Neural crest cell (in vitro differentiated cells): ENCODE results near the gene KRT14. TPM values are rescaled to one million over a fixed set of nuclear protein-coding genes. Genes with fewer than 3 reads are reported as not detected.
A peak's percentile ranks its signal among the peaks of the same experiment; 100 is the strongest.

Source experiments
- DNase-seq: peaks from one replicate; pipeline ENCODE4 v3.0.0; 2021; ENCODE audit warnings: low read depth, mixed read lengths, low spot score
- H3K27ac Mint-ChIP-seq: one replicate; pipeline ENCODE4 v1.8.0; 2021; ENCODE audit warnings: mild to moderate bottlenecking, mixed read lengths; ENCODE audit not compliant: unreplicated experiment
- H3K27me3 Mint-ChIP-seq: 2 replicates; pipeline ENCODE4 v1.8.0; 2021; ENCODE audit warnings: low read depth, mild to moderate bottlenecking, mixed read lengths
- H3K36me3 Mint-ChIP-seq: 2 replicates; pipeline ENCODE4 v1.8.0; 2021; ENCODE audit warnings: low read depth, mild to moderate bottlenecking, mixed read lengths
- H3K4me1 Mint-ChIP-seq: 2 replicates; pipeline ENCODE4 v1.8.0; 2021; ENCODE audit warnings: mixed read lengths
- H3K4me3 Mint-ChIP-seq: one replicate; pipeline ENCODE4 v1.8.0; 2021; ENCODE audit warnings: mild to moderate bottlenecking, mixed read lengths
- H3K9me3 Mint-ChIP-seq: 2 replicates; pipeline ENCODE4 v1.8.0; 2021; ENCODE audit warnings: mixed read lengths
- CTCF ChIP-seq: fragments of 200-600 bp; sonication (generic); conservative IDR thresholded peaks from 2 replicates; pipeline ENCODE4 v1.5.0; 2021; ENCODE audit warnings: antibody characterized with exemption, mild to moderate bottlenecking
- total RNA-seq: library from RNA; stranded (reverse); gene quantifications from 2 replicates; pipeline ENCODE4 v1.2.1, GENCODE V29; 2021

The KRT14 gene
- total RNA-seq, 1 donor from 2014 or later = not detected

- H3K4me3 Mint-ChIP-seq = no peak overlapping the region
- no peak for DNase-seq
- no peaks in the 10 kb centered on the region for H3K27me3 Mint-ChIP-seq
- H3K4me1 Mint-ChIP-seq = peaks cover 28% of the 10 kb centered on the region
- TF ChIP-seq CTCF = no peak
- H3K27ac Mint-ChIP-seq = no peak overlapping the region
- H3K36me3 Mint-ChIP-seq = no peaks in the 10 kb centered on the region
- H3K9me3 Mint-ChIP-seq = peaks cover 3% of the 10 kb centered on the region
These were observed 35.3 kb downstream of the KRT14 start for GRCh38 chr17:41551365-41551764.

- TF ChIP-seq CTCF = no peak
- H3K9me3 Mint-ChIP-seq = peaks cover 3% of the 10 kb centered on the region
- peaks cover 31% of the 10 kb centered on the region for H3K4me1 Mint-ChIP-seq
- no peaks in the 10 kb centered on the region for H3K36me3 Mint-ChIP-seq
- no peaks in the 10 kb centered on the region for H3K27me3 Mint-ChIP-seq
- no peak overlapping the region for H3K27ac Mint-ChIP-seq
- DNase-seq = no peak
- H3K4me3 Mint-ChIP-seq = no peak overlapping the region
These were observed 37.1 kb downstream of the KRT14 start for GRCh38 chr17:41549596-41550039.

GRCh38 chr17:41548844-41549595 is 37.7 kb downstream of the KRT14 start:
- peaks cover 36% of the 10 kb centered on the region for H3K4me1 Mint-ChIP-seq
- no peaks in the 10 kb centered on the region for H3K27me3 Mint-ChIP-seq
- peak overlapping the region; percentile 86 for H3K27ac Mint-ChIP-seq

GRCh38 chr17:41547921-41548843 is 38.5 kb downstream of the KRT14 start:
- peak overlapping the region; percentile 86 for H3K27ac Mint-ChIP-seq
- H3K4me3 Mint-ChIP-seq = no peak overlapping the region
- H3K9me3 Mint-ChIP-seq = peaks cover 3% of the 10 kb centered on the region
- no peak for TF ChIP-seq CTCF
- DNase-seq = no peak
- no peaks in the 10 kb centered on the region for H3K36me3 Mint-ChIP-seq
- H3K27me3 Mint-ChIP-seq = no peaks in the 10 kb centered on the region
- H3K4me1 Mint-ChIP-seq = peaks cover 36% of the 10 kb centered on the region

More at GRCh38 chr17:41548844-41549595, 37.7 kb downstream of the KRT14 start:
- Mint-ChIP-seq H3K9me3 (peaks cover 3% of the 10 kb centered on the region), H3K4me3 (peak overlapping the region; percentile 14), H3K36me3 (no peaks in the 10 kb centered on the region)
- DNase-seq = peak; percentile 90
- TF ChIP-seq CTCF = peak; percentile 98

- no peaks in the 10 kb centered on the region for H3K36me3 Mint-ChIP-seq
- DNase-seq = no peak
- TF ChIP-seq CTCF = no peak
- no peak overlapping the region for H3K4me3 Mint-ChIP-seq
- peaks cover 3% of the 10 kb centered on the region for H3K9me3 Mint-ChIP-seq
- peak overlapping the region; percentile 71 for H3K27ac Mint-ChIP-seq
- H3K27me3 Mint-ChIP-seq = no peaks in the 10 kb centered on the region
- H3K4me1 Mint-ChIP-seq = peaks cover 36% of the 10 kb centered on the region
These were observed 39.3 kb downstream of the KRT14 start for GRCh38 chr17:41547378-41547841.
